SU-DHL-6 (cell line): Measurements from ENCODE around the gene CATSPERZ.

Experiments used
- EZH2phosphoT487 ChIP-seq: fragments of 200-600 bp; sonication (generic), shearing (Covaris generic); conservative IDR thresholded peaks from 2 replicates; pipeline ENCODE4 v1.6.1; 2018; ENCODE audit warnings: mild to moderate bottlenecking, antibody characterized with exemption, low read length, moderate library complexity, mixed read lengths
- TF ChIP-seq, protein P1 (sequence below): fragments of 200-600 bp; sonication (generic); IDR thresholded peaks from one replicate; pipeline ENCODE4 v1.5.1; 2017; ENCODE audit warnings: antibody characterized with exemption, mild to moderate bottlenecking, low read length, moderate library complexity; ENCODE audit not compliant: insufficient read depth, poor library complexity, severe bottlenecking

DNA sequence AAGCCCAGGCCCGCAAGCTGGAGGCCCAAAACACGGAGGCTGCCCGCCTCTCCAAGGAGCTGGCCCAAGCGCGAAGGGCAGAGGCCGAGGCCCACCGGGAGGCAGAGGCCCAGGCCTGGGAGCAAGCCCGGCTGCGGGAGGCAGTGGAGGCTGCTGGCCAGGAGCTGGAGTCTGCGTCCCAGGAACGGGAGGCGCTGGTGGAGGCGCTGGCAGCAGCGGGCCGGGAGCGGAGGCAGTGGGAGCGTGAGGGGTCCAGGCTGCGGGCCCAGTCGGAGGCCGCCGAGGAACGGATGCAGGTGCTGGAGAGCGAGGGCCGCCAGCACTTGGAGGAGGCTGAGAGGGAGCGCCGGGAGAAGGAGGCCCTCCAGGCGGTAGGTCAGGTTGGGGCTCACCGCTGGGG lies 44.6 kb downstream of the CATSPERZ start:
- TF ChIP-seq EZH2phosphoT487, result no peak
- TF ChIP-seq, protein P1, sequence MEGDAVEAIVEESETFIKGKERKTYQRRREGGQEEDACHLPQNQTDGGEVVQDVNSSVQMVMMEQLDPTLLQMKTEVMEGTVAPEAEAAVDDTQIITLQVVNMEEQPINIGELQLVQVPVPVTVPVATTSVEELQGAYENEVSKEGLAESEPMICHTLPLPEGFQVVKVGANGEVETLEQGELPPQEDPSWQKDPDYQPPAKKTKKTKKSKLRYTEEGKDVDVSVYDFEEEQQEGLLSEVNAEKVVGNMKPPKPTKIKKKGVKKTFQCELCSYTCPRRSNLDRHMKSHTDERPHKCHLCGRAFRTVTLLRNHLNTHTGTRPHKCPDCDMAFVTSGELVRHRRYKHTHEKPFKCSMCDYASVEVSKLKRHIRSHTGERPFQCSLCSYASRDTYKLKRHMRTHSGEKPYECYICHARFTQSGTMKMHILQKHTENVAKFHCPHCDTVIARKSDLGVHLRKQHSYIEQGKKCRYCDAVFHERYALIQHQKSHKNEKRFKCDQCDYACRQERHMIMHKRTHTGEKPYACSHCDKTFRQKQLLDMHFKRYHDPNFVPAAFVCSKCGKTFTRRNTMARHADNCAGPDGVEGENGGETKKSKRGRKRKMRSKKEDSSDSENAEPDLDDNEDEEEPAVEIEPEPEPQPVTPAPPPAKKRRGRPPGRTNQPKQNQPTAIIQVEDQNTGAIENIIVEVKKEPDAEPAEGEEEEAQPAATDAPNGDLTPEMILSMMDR, result no peak
